ENCODE data around the gene CYP11A1.

Gene CYP11A1

DNA sequence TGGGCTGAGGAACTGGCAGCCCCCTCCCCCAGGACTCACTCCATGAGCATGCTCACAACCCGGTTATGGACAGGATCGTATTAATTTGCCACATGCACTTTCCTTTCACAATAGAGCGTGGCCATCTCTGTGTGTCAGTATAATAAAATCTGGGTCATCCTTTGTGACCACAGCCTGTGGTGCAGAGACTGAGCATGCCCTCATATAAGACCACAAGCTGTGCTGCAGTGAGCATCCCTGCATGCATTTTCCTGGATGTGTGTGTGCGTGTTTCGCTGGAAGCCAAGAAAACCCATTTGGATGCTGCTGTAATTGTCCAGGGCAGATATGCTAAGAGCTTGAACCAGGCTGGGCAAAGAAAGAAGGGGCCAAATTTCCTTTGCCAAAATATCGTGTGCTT is 39.7 kb downstream of the CYP11A1 start:
- Histone ChIP-seq H3K9me2 (replicated peaks; ENCODE audit: insufficient read depth, low read length) (no peaks in the 10 kb centered on the region), H3F3A (ENCODE audit: insufficient read depth, low read length) (no peaks in the 10 kb centered on the region), H3K4me2 (ENCODE audit: low read depth, low read length) (no peak overlapping the region), H3K36me3 (replicated peaks; ENCODE audit: insufficient read depth, low read length) (no peaks in the 10 kb centered on the region), H4K20me1 (ENCODE audit: insufficient read depth, low read length) (no peaks in the 10 kb centered on the region), H3K9me3 (replicated peaks; ENCODE audit: insufficient read depth, low read length) (no peaks in the 10 kb centered on the region), H3K27ac (ENCODE audit: low read length) (no peak overlapping the region), H3K4me1 (ENCODE audit: low read length) (no peaks in the 10 kb centered on the region), H3K79me2 (ENCODE audit: low read length) (no peaks in the 10 kb centered on the region), H3K27me3 (replicated peaks; ENCODE audit: insufficient read depth, low read length) (peaks cover 70% of the 10 kb centered on the region), H3K9ac (ENCODE audit: low read length) (no peak overlapping the region), H2AFZ (ENCODE audit: low read length) (no peak overlapping the region), H3K4me3 (ENCODE audit: low read length) (no peak overlapping the region)
- TF ChIP-seq EZH2phosphoT487 (IDR thresholded peaks at IDR 0.05; ENCODE audit: low read length): no peak
- no peak for TF ChIP-seq CTCF (IDR thresholded peaks at IDR 0.05; ENCODE audit: low read length)
- no peak for TF ChIP-seq EZH2 (optimal IDR thresholded peaks at IDR 0.05; ENCODE audit: low read depth, low read length)
- no peak for DNase-seq

DNA sequence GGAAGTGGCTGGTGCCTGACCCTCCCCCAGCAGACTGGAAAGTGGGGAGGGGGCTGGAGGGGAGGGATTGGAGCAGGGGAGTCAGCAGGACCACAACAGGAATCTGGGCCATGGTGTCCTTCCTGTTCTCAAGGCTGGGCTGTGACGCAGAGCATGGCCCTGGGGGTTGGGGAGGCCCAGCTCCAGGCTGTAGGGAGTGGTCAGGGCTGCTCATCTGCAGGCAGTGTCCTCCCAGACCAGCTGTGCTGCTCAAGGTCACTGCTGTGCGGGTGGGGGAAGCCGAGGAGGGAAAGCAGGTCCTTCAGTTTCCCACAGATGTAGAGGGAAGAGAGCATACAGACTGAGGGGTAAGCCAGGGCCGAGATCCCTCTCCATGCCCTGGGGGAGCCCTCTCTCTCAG is 40.7 kb downstream of the CYP11A1 start:
- no peak overlapping the region for H3K9ac ChIP-seq (ENCODE audit: low read length)
- no peaks in the 10 kb centered on the region for H3K9me2 ChIP-seq (replicated peaks; ENCODE audit: insufficient read depth, low read length)
- H3K36me3 ChIP-seq (replicated peaks; ENCODE audit: insufficient read depth, low read length): no peaks in the 10 kb centered on the region
- H3K79me2 ChIP-seq (ENCODE audit: low read length): no peaks in the 10 kb centered on the region
- peaks cover 60% of the 10 kb centered on the region for H3K27me3 ChIP-seq (replicated peaks; ENCODE audit: insufficient read depth, low read length)
- H3K4me3 ChIP-seq (ENCODE audit: low read length): no peak overlapping the region
- no peak for DNase-seq
- H2AFZ ChIP-seq (ENCODE audit: low read length): no peak overlapping the region
- no peaks in the 10 kb centered on the region for H4K20me1 ChIP-seq (ENCODE audit: insufficient read depth, low read length)
- H3K27ac ChIP-seq (ENCODE audit: low read length): no peak overlapping the region
- no peaks in the 10 kb centered on the region for H3K4me1 ChIP-seq (ENCODE audit: low read length)
- H3F3A ChIP-seq (ENCODE audit: insufficient read depth, low read length): no peaks in the 10 kb centered on the region
- no peaks in the 10 kb centered on the region for H3K9me3 ChIP-seq (replicated peaks; ENCODE audit: insufficient read depth, low read length)
- no peak for TF ChIP-seq EZH2 (optimal IDR thresholded peaks at IDR 0.05; ENCODE audit: low read depth, low read length)
- no peak for TF ChIP-seq EZH2phosphoT487 (IDR thresholded peaks at IDR 0.05; ENCODE audit: low read length)
- no peak for TF ChIP-seq CTCF (IDR thresholded peaks at IDR 0.05; ENCODE audit: low read length)
- H3K4me2 ChIP-seq (ENCODE audit: low read depth, low read length): no peak overlapping the region

- H3K4me2 ChIP-seq (ENCODE audit: low read depth, low read length): no peak overlapping the region
- H3F3A ChIP-seq (ENCODE audit: insufficient read depth, low read length): no peaks in the 10 kb centered on the region
- H3K4me1 ChIP-seq (ENCODE audit: low read length): no peaks in the 10 kb centered on the region
- H3K9ac ChIP-seq (ENCODE audit: low read length): no peak overlapping the region
- peaks cover 45% of the 10 kb centered on the region for H3K27me3 ChIP-seq (replicated peaks; ENCODE audit: insufficient read depth, low read length)
- H3K9me3 ChIP-seq (replicated peaks; ENCODE audit: insufficient read depth, low read length): no peaks in the 10 kb centered on the region
- no peak overlapping the region for H3K27ac ChIP-seq (ENCODE audit: low read length)
- DNase-seq: no peak
- H3K79me2 ChIP-seq (ENCODE audit: low read length): no peaks in the 10 kb centered on the region
- H4K20me1 ChIP-seq (ENCODE audit: insufficient read depth, low read length): no peaks in the 10 kb centered on the region
- H3K9me2 ChIP-seq (replicated peaks; ENCODE audit: insufficient read depth, low read length): no peaks in the 10 kb centered on the region
- TF ChIP-seq EZH2phosphoT487 (IDR thresholded peaks at IDR 0.05; ENCODE audit: low read length) (no peak), CTCF (IDR thresholded peaks at IDR 0.05; ENCODE audit: low read length) (no peak), EZH2 (optimal IDR thresholded peaks at IDR 0.05; ENCODE audit: low read depth, low read length) (no peak)
- no peak overlapping the region for H3K4me3 ChIP-seq (ENCODE audit: low read length)
- no peaks in the 10 kb centered on the region for H3K36me3 ChIP-seq (replicated peaks; ENCODE audit: insufficient read depth, low read length)
- H2AFZ ChIP-seq (ENCODE audit: low read length): no peak overlapping the region
Measured at GRCh38 chr15:74324714-74325113, 42.7 kb downstream of the CYP11A1 start.

Measured in MM.1S (cell line).